Measurements from ENCODE around the gene RAB20.

GRCh38 chr13:110519046-110519445 lies 42.5 kb downstream of the RAB20 start:
- no peak for TF ChIP-seq ESRRG (CRISPR knock-in tag; IDR thresholded peaks at IDR 0.05)
- no peak for TF ChIP-seq RARB (CRISPR knock-in tag; IDR thresholded peaks at IDR 0.05)
